GM10266 (cell line): ENCODE data around the gene ADAMTS17.

Experiments
- DNase-seq: peaks from one replicate; pipeline ENCODE4 v3.0.0; 2012; ENCODE audit errors: extremely low spot score
- CTCF ChIP-seq: IDR thresholded peaks from 2 replicates; pipeline ENCODE4 v1.5.1; 2012; ENCODE audit warnings: mild to moderate bottlenecking, low read depth; ENCODE audit not compliant: control insufficient read depth, insufficient read depth; ENCODE audit errors: missing control alignments

ADAMTS17 gene

GRCh38 chr15:100150906-100151305 is 190.9 kb downstream of the ADAMTS17 start:
- DNase-seq = no peak
- TF ChIP-seq CTCF = no peak

DNA sequence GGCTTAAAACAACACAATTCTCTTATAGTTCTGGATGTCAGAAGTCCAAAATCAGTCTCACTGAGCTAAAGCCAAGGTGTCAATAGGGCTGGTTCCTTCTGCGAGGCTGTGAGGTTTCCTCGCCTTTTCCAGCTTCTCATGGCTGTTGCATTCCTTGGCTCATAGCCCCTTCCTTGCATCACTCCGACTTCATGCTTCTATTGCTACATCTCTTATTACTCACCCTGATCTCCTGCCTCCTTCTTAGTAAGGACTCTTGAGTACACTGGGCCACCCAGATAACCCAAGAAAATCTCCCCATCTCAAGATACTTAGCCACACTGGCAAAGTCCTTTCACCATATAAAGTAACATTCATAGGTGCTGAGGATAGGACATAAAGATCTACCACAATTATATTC is 193.9 kb downstream of the ADAMTS17 start:
- DNase-seq = no peak
- no peak for TF ChIP-seq CTCF

DNA sequence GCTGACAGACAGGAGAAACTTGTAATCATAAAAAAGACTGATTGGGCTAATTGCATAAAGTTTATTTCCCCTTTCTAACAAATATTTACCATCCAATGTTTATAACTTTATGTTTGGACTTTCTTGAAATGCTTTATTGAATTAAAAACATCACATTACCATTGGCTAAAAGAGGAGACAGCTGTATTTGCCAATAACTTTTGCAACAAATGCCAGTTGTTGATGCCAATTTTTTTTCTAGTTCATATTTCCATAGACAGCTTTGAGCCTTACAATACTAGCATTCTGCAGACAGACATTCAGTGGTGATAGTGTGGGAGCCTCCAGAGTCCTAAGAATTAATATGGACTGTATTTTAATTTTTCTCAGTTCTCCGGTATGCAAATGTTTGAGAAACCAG is 198.4 kb downstream of the ADAMTS17 start:
- TF ChIP-seq CTCF = no peak

GRCh38 chr15:100141311-100142001 is 200.3 kb downstream of the ADAMTS17 start:
- DNase-seq = no peak
- TF ChIP-seq CTCF = no peak

More for the DNA sequence above, 198.4 kb downstream of the ADAMTS17 start:
- no peak for DNase-seq

- DNase-seq = no peak
- TF ChIP-seq CTCF = no peak
Observed at GRCh38 chr15:100140527-100141308, 201.1 kb downstream of the ADAMTS17 start.

- no peak for TF ChIP-seq CTCF
- no peak for DNase-seq
Observed at GRCh38 chr15:100134586-100134985, 207.2 kb downstream of the ADAMTS17 start.

DNA sequence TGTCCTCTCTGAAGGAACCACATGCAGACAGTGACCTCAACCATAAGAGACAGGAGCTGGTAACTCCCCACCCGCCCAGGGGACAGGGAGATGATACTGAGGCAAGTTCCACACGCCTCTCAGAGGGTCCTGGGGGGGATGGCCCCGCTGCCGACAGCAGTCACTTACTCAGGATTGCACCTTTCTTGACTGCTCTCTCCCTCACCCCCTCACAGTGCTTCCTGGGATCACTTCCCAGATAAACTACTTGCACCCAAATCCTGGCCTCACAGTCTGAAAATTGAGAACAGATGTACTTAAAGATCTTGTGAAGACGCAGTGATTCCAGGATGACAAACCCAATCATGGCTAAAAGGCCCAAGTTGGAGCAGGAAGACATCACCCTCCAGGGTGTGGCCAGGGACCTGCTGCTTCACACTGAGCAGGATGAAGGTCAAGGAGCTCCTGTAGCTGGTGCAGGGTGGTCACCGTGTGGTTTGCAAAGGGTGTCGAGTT is 207.6 kb downstream of the ADAMTS17 start:
- DNase-seq = no peak

More for the DNA sequence above, 207.6 kb downstream of the ADAMTS17 start:
- no peak for TF ChIP-seq CTCF
